Caco-2 (cell line): ENCODE measurements around the gene PAPPA. TPM values are rescaled to one million over a fixed set of nuclear protein-coding genes. Genes with fewer than 3 reads are reported as not detected.
A peak's percentile ranks its signal among the peaks of the same experiment; 100 is the strongest.

ENCODE experiments used
- BruUV-seq: library from RNA; stranded (reverse); fragments of 400-500 nt; replicated peaks from 2 replicates; lab custom pipeline; 2021; lab: Mats Ljungman, UMichigan
- CTCF ChIA-PET: fragments of 300-600 bp; sonication (Branson Sonifier 250); formaldehyde crosslinking; loops from one replicate; lab custom pipeline; 2022; ENCODE audit warnings: antibody characterized with exemption; lab: Charles Lee
- POLR2A ChIA-PET: fragments of 300-600 bp; sonication (Branson Sonifier 250); formaldehyde crosslinking; loops from one replicate; lab custom pipeline; 2022; ENCODE audit warnings: antibody characterized with exemption; lab: Charles Lee
- DNase-seq, 2 experiments: peaks; one replicate each; pipeline versions ENCODE4 v3.0.0 to v3.0.0-alpha.2; 2020 to 2022
- H3K27me3 ChIP-seq: replicated peaks from 2 replicates; pipeline ENCODE4 v1.6.0; 2011; ENCODE audit warnings: low read length; ENCODE audit not compliant: control insufficient read depth, insufficient read depth
- H3K36me3 ChIP-seq: 2 replicates; pipeline ENCODE4 v1.5.1; 2011; ENCODE audit warnings: low read length; ENCODE audit not compliant: control insufficient read depth, insufficient read depth
- H3K4me1 ChIP-seq: fragments of 250-450 bp; sonication (Bioruptor Pico); 2 replicates; pipeline ENCODE4 v1.5.1; 2020; ENCODE audit warnings: mild to moderate bottlenecking
- H3K4me3 ChIP-seq: 2 replicates; pipeline ENCODE4 v1.5.1; 2011; ENCODE audit warnings: low read depth, mild to moderate bottlenecking, control low read depth, low read length
- H3K9me3 ChIP-seq: fragments of 250-450 bp; sonication (Bioruptor Pico); 2 replicates; pipeline ENCODE4 v1.5.1; 2020; ENCODE audit warnings: mild to moderate bottlenecking, moderate library complexity
- H3K27ac Mint-ChIP-seq: one replicate; pipeline ENCODE4 v1.8.0; 2022; ENCODE audit warnings: mixed read lengths; ENCODE audit not compliant: unreplicated experiment
- H3K27me3 Mint-ChIP-seq: one replicate; pipeline ENCODE4 v1.8.0; 2022; ENCODE audit warnings: mixed read lengths; ENCODE audit not compliant: insufficient read depth, unreplicated experiment
- H3K36me3 Mint-ChIP-seq: one replicate; pipeline ENCODE4 v1.8.0; 2022; ENCODE audit warnings: mild to moderate bottlenecking, mixed read lengths; ENCODE audit not compliant: insufficient read depth, unreplicated experiment
- H3K4me1 Mint-ChIP-seq: one replicate; pipeline ENCODE4 v1.8.0; 2022; ENCODE audit warnings: low read depth, mixed read lengths; ENCODE audit not compliant: unreplicated experiment
- H3K4me3 Mint-ChIP-seq: one replicate; pipeline ENCODE4 v1.8.0; 2022; ENCODE audit warnings: mild to moderate bottlenecking, moderate library complexity, mixed read lengths; ENCODE audit not compliant: unreplicated experiment
- H3K9me3 Mint-ChIP-seq: one replicate; pipeline ENCODE4 v1.8.0; 2022; ENCODE audit warnings: mixed read lengths; ENCODE audit not compliant: unreplicated experiment
- CTCF ChIP-seq, 2 experiments: fragments of 200-600 bp in 1 of 2; IDR thresholded peaks; 1 replicate in 1 of 2; 2 replicates in 1 of 2; pipeline versions ENCODE4 v1.5.1 to v1.8.0; 2011 to 2022; ENCODE audit warnings: antibody characterized with exemption in 1 of 2, control low read depth in 1 of 2, inconsistent platforms in 1 of 2, low read depth in 1 of 2, low read length in 1 of 2, mild to moderate bottlenecking in 1 of 2, moderate library complexity in 1 of 2; ENCODE audit not compliant: insufficient read depth in 1 of 2, severe bottlenecking in 1 of 2, unreplicated experiment in 1 of 2
- intact Hi-C: fragments of 100-400 bp; cut with micrococcal nuclease; formaldehyde crosslinking; loops from one replicate; pipeline ENCODE4 v1.10.0; 2022; ENCODE audit not compliant: unreplicated experiment
- total RNA-seq: library from RNA; stranded (reverse); gene quantifications from 2 replicates; pipeline ENCODE4 v1.2.3, GENCODE V29; 2022

The PAPPA gene
- total RNA-seq, 1 experiment from 2014 or later, result not detected

GRCh38 chr9:116284518-116284917, 130.9 kb downstream of the PAPPA start:
- Mint-ChIP-seq H3K36me3 (no peaks in the 10 kb centered on the region), H3K27me3 (peaks cover 9% of the 10 kb centered on the region)
- CTCF ChIA-PET, result interaction anchor here (0.7 kb wide), 1 partner anchor 192 kb away, joined by 3 read pairs; no protein-coding TSS in a partner anchor

GRCh38 chr9:116285320-116285719, 131.7 kb downstream of the PAPPA start:
- H3K36me3 ChIP-seq, result no peaks in the 10 kb centered on the region
- Mint-ChIP-seq H3K9me3 (no peaks in the 10 kb centered on the region), H3K27ac (no peak overlapping the region), H3K4me3 (no peak overlapping the region), H3K36me3 (no peaks in the 10 kb centered on the region), H3K27me3 (peaks cover 7% of the 10 kb centered on the region), H3K4me1 (no peaks in the 10 kb centered on the region)
- no peaks in the 10 kb centered on the region for H3K4me1 ChIP-seq
- BruUV-seq, result no TSS peak
- no peaks in the 10 kb centered on the region for H3K9me3 ChIP-seq
- POLR2A ChIA-PET, result no interaction called here
- intact Hi-C loops, result loop anchor here (2.0 kb wide), 1 partner anchor 287 kb away; no protein-coding TSS in a partner anchor
- no peak overlapping the region for H3K4me3 ChIP-seq
- CTCF ChIA-PET, result no interaction called here
- H3K27me3 ChIP-seq, result no peaks in the 10 kb centered on the region; the same call in 1 of the 2 replicates
- no peak for DNase-seq
- TF ChIP-seq CTCF (IDR thresholded peaks at IDR 0.05; ENCODE audit: insufficient read depth in 1 of 2, low read depth in 1 of 2, low read length in 1 of 2, severe bottlenecking in 1 of 2, unreplicated experiment in 1 of 2), result peak in 1 of 2 experiments; percentile 14

More at GRCh38 chr9:116284518-116284917, 130.9 kb downstream of the PAPPA start:
- no peaks in the 10 kb centered on the region for H3K4me1 Mint-ChIP-seq
- no TSS peak for BruUV-seq
- Histone ChIP-seq H3K9me3 (no peaks in the 10 kb centered on the region), H3K27me3 (no peaks in the 10 kb centered on the region; the same call in 1 of the 2 replicates), H3K4me1 (no peaks in the 10 kb centered on the region), H3K4me3 (no peak overlapping the region), H3K36me3 (no peaks in the 10 kb centered on the region)
- TF ChIP-seq CTCF (IDR thresholded peaks at IDR 0.05; ENCODE audit: insufficient read depth in 1 of 2, low read depth in 1 of 2, low read length in 1 of 2, severe bottlenecking in 1 of 2, unreplicated experiment in 1 of 2), result no peak
- POLR2A ChIA-PET, result no interaction called here
- H3K27ac Mint-ChIP-seq, result no peak overlapping the region
- DNase-seq, result no peak
- H3K4me3 Mint-ChIP-seq, result no peak overlapping the region
- intact Hi-C loops, result loop anchor here (2.0 kb wide), 1 partner anchor 288 kb away; no protein-coding TSS in a partner anchor
- no peaks in the 10 kb centered on the region for H3K9me3 Mint-ChIP-seq

GRCh38 chr9:116286297-116286696, 132.7 kb downstream of the PAPPA start:
- Mint-ChIP-seq H3K27me3 (peaks cover 12% of the 10 kb centered on the region), H3K36me3 (no peaks in the 10 kb centered on the region), H3K4me3 (no peak overlapping the region), H3K4me1 (no peaks in the 10 kb centered on the region), H3K9me3 (no peaks in the 10 kb centered on the region), H3K27ac (no peak overlapping the region)
- no TSS peak for BruUV-seq
- H3K36me3 ChIP-seq, result no peaks in the 10 kb centered on the region
- DNase-seq, result no peak
- POLR2A ChIA-PET, result no interaction called here
- H3K4me1 ChIP-seq, result no peaks in the 10 kb centered on the region
- intact Hi-C loops, result no loop called here
- no peaks in the 10 kb centered on the region; the same call in 1 of the 2 replicates for H3K27me3 ChIP-seq
- TF ChIP-seq CTCF (IDR thresholded peaks at IDR 0.05; ENCODE audit: insufficient read depth in 1 of 2, low read depth in 1 of 2, low read length in 1 of 2, severe bottlenecking in 1 of 2, unreplicated experiment in 1 of 2), result no peak
- H3K9me3 ChIP-seq, result no peaks in the 10 kb centered on the region
- CTCF ChIA-PET, result no interaction called here
- no peak overlapping the region for H3K4me3 ChIP-seq
